ENCODE measurements around the gene SYF2. TPM values are rescaled to one million over a fixed set of nuclear protein-coding genes. Genes with fewer than 3 reads are reported as not detected.
A peak's percentile ranks its signal among the peaks of the same experiment; 100 is the strongest.

Gene SYF2
- total RNA-seq, 1 donor: 28.9 TPM

DNA sequence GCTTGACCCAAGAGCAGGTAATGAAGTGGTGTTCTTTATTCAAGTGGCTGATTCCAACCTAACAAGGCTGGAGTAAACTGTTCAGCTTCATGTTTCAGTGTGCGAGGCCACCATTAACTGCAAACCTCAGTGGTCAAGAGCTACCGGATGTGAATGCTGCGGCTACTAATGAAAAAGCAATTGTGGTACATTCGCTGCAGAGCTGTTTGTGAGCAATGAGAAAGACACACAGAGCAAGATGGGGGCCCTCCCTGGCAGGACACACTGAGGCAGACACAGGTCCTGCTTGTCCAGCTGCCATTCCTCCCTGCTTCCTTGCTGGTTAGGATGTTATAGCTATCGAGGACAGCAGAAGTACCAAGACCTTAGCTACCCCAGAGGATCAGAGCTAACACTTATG lies 26.1 kb downstream of the SYF2 start:
- DNase-seq (ENCODE audit: low read depth): no peak
- TF ChIP-seq, protein P1, sequence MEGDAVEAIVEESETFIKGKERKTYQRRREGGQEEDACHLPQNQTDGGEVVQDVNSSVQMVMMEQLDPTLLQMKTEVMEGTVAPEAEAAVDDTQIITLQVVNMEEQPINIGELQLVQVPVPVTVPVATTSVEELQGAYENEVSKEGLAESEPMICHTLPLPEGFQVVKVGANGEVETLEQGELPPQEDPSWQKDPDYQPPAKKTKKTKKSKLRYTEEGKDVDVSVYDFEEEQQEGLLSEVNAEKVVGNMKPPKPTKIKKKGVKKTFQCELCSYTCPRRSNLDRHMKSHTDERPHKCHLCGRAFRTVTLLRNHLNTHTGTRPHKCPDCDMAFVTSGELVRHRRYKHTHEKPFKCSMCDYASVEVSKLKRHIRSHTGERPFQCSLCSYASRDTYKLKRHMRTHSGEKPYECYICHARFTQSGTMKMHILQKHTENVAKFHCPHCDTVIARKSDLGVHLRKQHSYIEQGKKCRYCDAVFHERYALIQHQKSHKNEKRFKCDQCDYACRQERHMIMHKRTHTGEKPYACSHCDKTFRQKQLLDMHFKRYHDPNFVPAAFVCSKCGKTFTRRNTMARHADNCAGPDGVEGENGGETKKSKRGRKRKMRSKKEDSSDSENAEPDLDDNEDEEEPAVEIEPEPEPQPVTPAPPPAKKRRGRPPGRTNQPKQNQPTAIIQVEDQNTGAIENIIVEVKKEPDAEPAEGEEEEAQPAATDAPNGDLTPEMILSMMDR (IDR thresholded peaks at IDR 0.05; ENCODE audit: insufficient read depth, low read depth, low read length): no peak
- no peak overlapping the region for H3K4me3 ChIP-seq (ENCODE audit: low read depth, low read length)

DNA sequence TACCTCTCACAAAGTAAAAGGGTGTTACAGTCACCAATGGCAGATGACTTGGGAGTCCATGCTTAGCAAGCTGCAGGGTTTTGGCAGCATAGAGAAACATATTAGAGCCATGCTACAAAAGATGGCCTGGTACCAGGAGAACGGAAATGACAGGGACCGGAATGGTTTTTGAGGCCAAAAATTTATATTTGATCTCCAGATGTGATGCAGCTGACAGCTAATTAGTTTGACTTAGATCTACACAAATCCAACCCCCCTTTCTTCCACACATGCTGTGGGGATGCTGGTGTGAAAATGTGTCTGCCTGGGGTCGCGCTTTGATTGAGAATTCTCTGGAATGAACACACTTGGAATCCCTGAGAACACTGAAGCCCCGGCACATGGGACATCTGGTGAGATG lies 26.5 kb downstream of the SYF2 start:
- no peak overlapping the region for H3K4me3 ChIP-seq (ENCODE audit: low read depth, low read length)
- TF ChIP-seq, protein P1 (IDR thresholded peaks at IDR 0.05; ENCODE audit: insufficient read depth, low read depth, low read length): no peak
- no peak for DNase-seq (ENCODE audit: low read depth)

DNA sequence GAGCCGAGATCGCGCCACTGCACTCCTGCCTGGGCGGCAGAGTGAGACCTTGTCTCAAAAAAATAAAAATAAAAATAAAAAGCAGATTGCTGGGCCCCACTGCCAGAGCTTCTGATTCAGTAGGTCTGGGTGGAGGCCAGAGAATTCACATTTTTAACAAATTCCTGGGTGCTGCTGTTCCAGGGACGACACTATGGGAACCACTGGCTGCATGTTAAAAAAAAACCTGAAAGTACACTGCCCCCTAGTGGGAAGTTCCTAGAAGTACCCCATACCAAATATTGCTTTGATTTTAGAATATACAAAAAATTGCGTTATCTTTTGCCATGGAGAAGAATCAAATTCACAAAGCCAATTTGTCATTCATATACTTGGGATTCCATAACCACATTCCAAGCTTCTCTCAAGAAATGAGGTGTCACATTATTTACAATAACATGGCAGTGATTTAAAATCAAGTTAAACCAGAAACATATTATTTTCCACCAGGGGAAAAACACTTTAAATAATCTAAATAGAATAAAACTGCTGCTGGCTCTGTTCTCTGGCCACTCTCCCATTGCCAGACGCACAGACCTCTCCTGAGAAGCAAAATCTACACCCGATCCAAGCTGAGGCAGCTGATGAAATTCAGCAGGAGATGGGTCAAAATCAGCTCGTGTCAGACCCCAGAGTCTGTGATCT lies 27.4 kb downstream of the SYF2 start:
- peak; percentile 50 for DNase-seq (ENCODE audit: low read depth)
- TF ChIP-seq, protein P1 (IDR thresholded peaks at IDR 0.05; ENCODE audit: insufficient read depth, low read depth, low read length): peak; percentile 68
- no peak overlapping the region for H3K4me3 ChIP-seq (ENCODE audit: low read depth, low read length)

DNA sequence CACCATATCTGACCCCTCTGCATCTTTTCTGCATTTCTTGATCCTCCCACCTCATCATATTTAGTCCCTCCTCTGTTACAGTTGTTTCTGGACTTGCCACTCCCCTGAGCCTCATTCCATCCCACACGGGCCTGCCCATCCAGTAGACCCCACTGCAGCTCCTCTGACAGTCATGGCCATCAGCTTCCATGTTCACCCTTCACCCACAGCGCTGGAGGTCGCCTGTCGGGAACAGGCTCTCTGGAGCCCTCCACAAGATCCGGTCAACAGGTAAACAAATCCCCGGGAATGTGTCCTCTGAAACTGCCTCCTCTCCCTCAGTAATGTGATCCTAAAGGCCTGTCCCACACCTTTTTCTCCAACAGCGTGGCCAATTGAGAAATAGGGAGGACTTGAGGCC lies 31.3 kb downstream of the SYF2 start:
- TF ChIP-seq, protein P1 (IDR thresholded peaks at IDR 0.05; ENCODE audit: insufficient read depth, low read depth, low read length): no peak
- no peak overlapping the region for H3K4me3 ChIP-seq (ENCODE audit: low read depth, low read length)
- no peak for DNase-seq (ENCODE audit: low read depth)

DNA sequence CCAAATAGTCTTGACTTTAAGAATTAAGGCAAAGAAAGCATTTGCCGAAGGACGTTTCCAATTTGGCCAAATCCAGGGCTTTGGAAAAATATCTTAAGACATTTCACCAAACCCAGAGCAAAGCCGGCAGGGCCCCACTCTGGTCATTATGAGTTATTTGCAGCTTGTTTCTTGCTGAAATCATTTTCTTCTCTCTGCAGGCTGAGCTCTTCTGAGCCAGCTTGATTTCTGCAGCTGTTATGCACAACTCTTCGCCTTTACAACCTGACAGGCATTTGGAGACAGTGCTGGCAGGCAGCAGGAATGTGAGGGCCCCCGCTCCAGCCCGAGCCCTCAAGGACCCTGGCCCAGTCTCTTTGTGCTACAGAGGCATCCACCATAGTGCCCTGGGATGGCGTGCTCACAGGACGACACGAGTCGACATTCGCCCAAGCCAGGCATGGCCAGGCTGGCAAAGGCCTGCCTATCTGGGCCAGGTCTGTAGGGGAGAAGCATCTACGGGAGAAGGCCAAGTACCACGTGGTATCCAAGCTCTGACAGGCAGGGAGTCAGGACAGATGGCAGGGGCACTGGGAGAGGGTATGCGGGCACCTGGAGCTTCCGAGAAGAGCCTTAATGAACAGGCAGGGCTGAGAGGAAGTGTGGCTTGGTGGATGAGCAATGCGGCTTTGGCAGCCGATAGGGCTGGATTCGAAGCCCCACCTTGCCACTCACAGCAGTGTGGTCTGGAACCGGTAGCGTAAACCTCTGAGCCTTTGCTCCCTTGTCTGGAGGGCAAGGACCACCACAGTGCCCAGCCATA lies 32.3 kb downstream of the SYF2 start:
- no peak for DNase-seq (ENCODE audit: low read depth)

DNA sequence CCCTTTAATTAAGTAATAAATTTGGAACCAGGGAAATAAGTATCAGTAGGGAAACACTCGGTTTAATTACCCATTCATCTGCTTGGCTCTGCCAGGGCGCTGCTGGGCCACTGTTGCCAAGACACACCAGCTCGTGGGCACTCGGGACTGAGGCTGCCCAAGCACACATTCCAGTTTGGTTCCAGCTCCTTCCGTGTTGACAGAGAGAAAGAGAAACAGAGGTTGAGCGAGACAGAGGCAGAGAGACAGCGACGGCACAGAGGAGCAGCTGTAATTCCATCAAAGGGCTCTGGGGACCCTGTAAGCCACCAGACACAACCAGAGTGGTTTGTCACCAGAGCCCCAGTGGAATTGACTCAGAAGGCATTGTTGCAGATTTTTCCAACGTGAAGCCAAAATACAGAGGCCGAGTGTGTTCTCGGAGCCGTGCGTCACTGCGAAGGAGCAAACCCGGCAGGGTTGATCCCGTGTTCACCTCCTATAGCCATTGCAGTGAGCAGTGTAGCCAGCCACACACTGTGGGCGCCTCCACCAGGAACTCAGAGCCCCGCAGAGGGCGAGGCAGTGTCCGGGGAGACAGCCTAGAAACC lies 33.5 kb downstream of the SYF2 start:
- DNase-seq (ENCODE audit: low read depth): no peak
- TF ChIP-seq, protein P1 (IDR thresholded peaks at IDR 0.05; ENCODE audit: insufficient read depth, low read depth, low read length): no peak
- H3K4me3 ChIP-seq (ENCODE audit: low read depth, low read length): no peak overlapping the region

More for the DNA sequence above, 32.3 kb downstream of the SYF2 start:
- no peak overlapping the region for H3K4me3 ChIP-seq (ENCODE audit: low read depth, low read length)
- TF ChIP-seq, protein P1 (IDR thresholded peaks at IDR 0.05; ENCODE audit: insufficient read depth, low read depth, low read length): no peak

All from fibroblast of villous mesenchyme (primary cell).